ENCODE measurements around the gene KDM6B.

KDM6B gene

DNA sequence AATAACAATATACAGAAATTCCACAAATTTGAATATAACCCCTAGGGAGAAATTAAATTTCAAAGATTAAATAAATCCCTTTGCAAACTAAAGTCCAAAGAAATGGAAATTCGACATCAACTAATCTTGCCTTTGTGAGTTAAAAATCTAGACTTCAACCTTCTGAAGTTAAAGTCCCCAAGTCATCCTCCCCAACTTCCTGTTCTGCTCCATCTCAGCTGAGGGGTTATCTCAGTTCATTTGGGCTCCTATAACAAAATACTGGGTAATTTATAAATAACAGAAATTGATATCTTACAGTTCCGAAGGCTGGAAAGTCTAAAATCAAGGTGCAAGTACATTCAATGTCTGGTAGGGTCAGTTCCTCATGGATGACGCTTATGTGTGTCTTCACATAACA, 22.8 kb upstream of the KDM6B start:
- Mint-ChIP-seq H3K27ac (no peak overlapping the region), H3K4me1 (ENCODE audit: low read depth) (no peaks in the 10 kb centered on the region), H3K27me3 (ENCODE audit: low read depth) (peaks cover 4% of the 10 kb centered on the region), H3K36me3 (ENCODE audit: low read depth) (no peaks in the 10 kb centered on the region), H3K9me3 (no peaks in the 10 kb centered on the region), H3K4me3 (no peak overlapping the region)

DNA sequence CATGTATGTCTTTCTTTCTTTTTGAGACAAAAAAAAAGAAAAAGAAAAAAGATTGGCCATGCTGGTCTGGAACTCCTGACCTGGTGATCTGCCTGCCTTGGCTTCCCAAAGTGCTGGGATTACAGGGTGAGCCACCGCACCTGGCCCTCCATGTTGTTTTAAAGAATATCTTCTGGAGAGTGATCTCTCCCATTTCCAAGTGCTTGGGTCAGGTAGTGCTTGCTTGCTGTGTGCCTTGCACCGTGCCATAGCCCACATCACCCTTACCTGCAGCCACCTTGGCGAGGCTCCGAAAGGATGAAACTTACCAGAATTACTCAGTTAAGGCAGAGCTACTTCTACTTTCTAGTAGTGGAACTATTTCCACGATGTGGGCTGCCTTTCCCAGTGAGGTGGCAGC, 19.0 kb upstream of the KDM6B start:
- no peaks in the 10 kb centered on the region for H3K27me3 Mint-ChIP-seq (ENCODE audit: low read depth)
- no peaks in the 10 kb centered on the region for H3K36me3 Mint-ChIP-seq (ENCODE audit: low read depth)
- no peaks in the 10 kb centered on the region for H3K4me1 Mint-ChIP-seq (ENCODE audit: low read depth)

DNA sequence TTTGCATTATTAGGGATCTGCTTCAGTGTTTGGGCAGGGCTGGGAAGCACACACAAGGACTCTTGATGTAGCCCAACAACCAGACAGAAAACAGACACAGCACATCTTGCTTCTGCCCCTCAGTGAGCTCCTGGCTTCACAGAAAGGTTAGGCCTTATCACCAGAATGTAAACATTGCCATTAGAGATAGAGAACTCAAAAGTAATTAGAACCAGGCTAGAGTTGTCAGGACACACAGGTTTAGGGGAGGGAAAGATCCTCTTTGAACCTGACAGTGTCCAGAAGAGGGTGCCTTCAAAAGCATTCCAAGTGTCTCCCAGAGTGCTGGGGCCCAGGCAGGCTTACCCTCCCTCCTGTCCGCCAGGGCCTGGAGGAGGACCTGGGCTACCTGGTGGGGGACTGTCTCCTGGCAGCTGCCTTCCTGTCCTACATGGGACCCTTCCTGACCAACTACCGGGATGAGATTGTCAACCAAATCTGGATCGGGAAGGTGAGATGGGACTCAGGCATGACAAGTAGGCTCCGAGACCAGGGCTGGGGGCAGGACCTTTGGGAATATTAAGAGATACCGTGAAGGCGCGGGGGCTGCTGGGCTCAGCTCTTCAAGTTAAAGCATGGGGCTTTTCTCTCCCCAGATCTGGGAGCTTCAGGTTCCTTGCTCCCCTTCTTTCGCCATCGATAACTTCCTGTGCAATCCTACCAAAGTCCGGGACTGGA, 16.9 kb upstream of the KDM6B start:
- H3K9me3 Mint-ChIP-seq, result no peaks in the 10 kb centered on the region
- no peaks in the 10 kb centered on the region for H3K27me3 Mint-ChIP-seq (ENCODE audit: low read depth)
- H3K4me1 Mint-ChIP-seq (ENCODE audit: low read depth), result no peaks in the 10 kb centered on the region
- no peak overlapping the region for H3K4me3 Mint-ChIP-seq
- no peaks in the 10 kb centered on the region for H3K36me3 Mint-ChIP-seq (ENCODE audit: low read depth)
- no peak overlapping the region for H3K27ac Mint-ChIP-seq

More for the DNA sequence above, 19.0 kb upstream of the KDM6B start:
- Mint-ChIP-seq H3K27ac (no peak overlapping the region), H3K9me3 (no peaks in the 10 kb centered on the region), H3K4me3 (no peak overlapping the region)

DNA sequence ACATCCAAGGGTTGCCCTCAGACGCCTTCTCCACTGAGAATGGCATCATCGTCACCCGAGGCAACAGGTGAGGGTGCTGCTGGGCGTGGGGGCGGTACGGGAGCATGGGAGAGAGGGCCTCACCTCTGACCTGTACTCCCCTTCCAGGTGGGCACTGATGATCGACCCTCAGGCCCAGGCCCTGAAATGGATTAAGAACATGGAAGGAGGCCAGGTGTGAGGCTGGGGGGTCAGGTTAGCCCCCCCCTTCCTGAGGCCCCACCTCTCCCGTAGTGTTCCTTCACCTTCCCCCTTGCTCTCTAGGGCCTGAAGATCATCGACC, 16.4 kb upstream of the KDM6B start:
- no peak overlapping the region for H3K27ac Mint-ChIP-seq
- no peaks in the 10 kb centered on the region for H3K9me3 Mint-ChIP-seq
- H3K36me3 Mint-ChIP-seq (ENCODE audit: low read depth), result no peaks in the 10 kb centered on the region
- H3K27me3 Mint-ChIP-seq (ENCODE audit: low read depth), result no peaks in the 10 kb centered on the region
- no peaks in the 10 kb centered on the region for H3K4me1 Mint-ChIP-seq (ENCODE audit: low read depth)
- no peak overlapping the region for H3K4me3 Mint-ChIP-seq

DNA sequence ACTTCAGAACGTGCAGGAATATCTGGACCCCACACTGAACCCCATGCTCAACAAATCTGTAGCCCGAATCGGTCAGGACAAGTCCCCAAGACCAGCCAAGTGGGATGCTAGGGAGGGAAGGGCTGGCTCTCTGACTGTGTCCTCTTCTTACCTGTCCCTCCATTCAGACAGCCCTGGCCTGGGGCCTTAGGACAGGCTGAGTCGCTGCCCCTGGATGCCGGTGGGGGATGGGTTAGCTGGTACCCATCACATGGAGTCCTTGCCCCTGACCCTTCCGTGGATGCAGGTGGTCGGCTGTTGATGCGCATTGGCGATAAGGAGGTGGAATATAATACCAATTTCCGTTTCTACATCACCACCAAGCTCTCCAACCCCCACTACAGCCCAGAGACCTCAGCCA, 16.0 kb upstream of the KDM6B start:
- no peak overlapping the region for H3K4me3 Mint-ChIP-seq
- no peaks in the 10 kb centered on the region for H3K9me3 Mint-ChIP-seq
- H3K27me3 Mint-ChIP-seq (ENCODE audit: low read depth), result no peaks in the 10 kb centered on the region
- H3K4me1 Mint-ChIP-seq (ENCODE audit: low read depth), result no peaks in the 10 kb centered on the region
- no peak overlapping the region for H3K27ac Mint-ChIP-seq
- H3K36me3 Mint-ChIP-seq (ENCODE audit: low read depth), result no peaks in the 10 kb centered on the region

DNA sequence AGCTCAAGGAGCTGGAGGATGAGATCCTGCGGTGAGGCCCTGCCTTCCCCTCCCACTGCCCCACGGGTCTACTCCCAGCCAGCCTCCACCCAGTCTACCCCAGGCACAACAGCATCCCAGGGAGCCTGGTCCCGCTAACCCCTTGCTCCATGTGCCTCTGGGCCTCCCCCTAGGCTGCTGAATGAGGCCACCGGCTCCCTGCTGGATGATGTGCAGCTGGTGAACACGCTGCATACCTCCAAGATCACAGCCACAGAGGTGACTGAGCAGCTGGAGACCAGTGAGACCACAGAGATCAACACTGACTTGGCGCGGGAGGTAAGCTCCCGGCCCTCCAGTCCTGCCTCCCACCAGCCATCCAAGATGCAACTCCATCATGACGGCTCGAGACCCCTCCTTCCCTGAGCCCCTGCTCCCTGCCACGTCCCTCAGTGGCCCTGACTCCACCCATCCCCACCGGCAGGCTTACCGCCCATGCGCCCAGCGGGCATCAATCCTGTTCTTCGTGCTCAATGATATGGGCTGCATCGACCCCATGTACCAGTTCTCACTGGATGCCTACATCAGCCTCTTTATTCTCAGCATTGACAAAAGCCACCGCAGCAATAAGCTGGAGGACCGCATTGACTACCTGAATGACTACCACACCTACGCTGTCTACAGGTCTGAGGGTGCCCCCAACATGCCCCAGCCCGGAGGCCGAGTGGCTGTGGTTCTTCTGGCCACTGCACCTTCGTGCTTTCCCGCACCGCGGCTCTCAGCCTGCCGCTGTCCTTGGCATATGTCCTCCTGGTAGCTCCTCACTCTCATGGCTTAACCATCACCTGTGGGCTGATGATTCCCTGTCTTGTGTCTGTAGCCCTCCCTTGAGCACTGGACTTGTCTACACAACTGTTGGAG, 15.0 kb upstream of the KDM6B start:
- H3K9me3 Mint-ChIP-seq, result no peaks in the 10 kb centered on the region
- H3K27ac Mint-ChIP-seq, result no peak overlapping the region
- H3K4me1 Mint-ChIP-seq (ENCODE audit: low read depth), result no peaks in the 10 kb centered on the region
- H3K4me3 Mint-ChIP-seq, result no peak overlapping the region
- no peaks in the 10 kb centered on the region for H3K36me3 Mint-ChIP-seq (ENCODE audit: low read depth)
- peaks cover 5% of the 10 kb centered on the region for H3K27me3 Mint-ChIP-seq (ENCODE audit: low read depth)

DNA sequence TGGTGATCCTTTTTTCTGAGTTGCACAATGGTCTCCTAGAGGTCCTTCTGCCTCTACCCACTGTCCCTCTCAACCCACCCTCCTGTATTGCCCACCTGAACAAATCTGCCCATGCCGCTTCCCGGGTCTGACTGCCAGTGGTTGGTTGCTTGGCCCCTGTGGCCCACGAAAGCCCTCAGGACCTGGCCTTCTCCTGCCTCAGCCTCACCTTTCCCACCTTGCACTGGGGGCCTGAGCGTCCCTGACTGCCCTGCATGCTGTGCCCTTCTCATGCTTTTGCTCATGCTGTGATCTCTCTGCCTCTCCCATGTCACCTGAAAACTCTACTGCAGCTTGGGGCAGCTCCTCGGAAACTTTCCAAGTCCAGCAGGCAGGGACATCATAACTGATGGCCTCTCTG, 13.8 kb upstream of the KDM6B start:
- Mint-ChIP-seq H3K9me3 (no peaks in the 10 kb centered on the region), H3K4me3 (no peak overlapping the region), H3K4me1 (ENCODE audit: low read depth) (peaks cover 2% of the 10 kb centered on the region), H3K27ac (no peak overlapping the region), H3K27me3 (ENCODE audit: low read depth) (peaks cover 8% of the 10 kb centered on the region), H3K36me3 (ENCODE audit: low read depth) (no peaks in the 10 kb centered on the region)

DNA sequence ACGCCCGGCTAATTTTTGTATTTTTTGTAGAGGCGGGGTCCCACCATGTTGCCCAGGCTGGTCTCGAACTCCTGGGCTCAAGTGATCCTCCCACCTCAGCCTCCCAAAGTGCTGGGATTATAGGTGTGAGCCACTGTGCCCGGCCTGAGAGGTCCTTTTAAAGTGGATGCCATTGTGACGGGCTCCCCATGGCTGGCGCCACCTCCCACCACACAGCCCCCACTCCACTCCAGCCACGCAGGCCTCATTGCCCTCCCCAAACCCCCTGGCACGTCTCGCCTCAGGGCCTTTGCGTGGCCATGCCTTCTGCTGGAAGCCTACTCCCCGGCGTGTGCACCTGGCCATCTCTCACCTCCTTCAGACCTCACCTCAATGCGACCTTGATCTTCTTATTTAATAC, 11.9 kb upstream of the KDM6B start:
- H3K9me3 Mint-ChIP-seq, result no peaks in the 10 kb centered on the region

DNA sequence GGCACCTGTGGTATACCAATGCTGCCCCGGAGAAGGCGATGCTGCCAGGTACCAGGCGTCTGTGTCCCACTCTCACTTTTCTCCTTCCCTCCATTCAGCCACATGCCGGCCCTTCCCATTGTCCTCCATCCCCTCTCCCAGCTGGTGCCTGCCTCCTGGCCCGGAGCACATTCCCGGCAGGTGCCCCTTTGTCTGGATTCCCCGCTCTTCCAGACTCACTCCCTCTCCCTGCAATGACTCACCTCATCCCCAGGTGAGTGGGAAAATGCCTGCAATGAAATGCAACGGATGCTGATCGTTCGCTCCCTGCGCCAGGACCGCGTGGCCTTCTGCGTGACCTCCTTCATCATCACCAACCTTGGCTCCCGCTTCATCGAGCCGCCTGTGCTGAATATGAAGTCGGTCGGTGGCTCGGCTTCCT, 10.4 kb upstream of the KDM6B start:
- Mint-ChIP-seq H3K4me3 (no peak overlapping the region), H3K36me3 (ENCODE audit: low read depth) (no peaks in the 10 kb centered on the region), H3K27me3 (ENCODE audit: low read depth) (peaks cover 27% of the 10 kb centered on the region), H3K9me3 (no peaks in the 10 kb centered on the region), H3K4me1 (ENCODE audit: low read depth) (peaks cover 3% of the 10 kb centered on the region), H3K27ac (no peak overlapping the region)

More for the DNA sequence above, 11.9 kb upstream of the KDM6B start:
- Mint-ChIP-seq H3K27me3 (ENCODE audit: low read depth) (peaks cover 19% of the 10 kb centered on the region), H3K36me3 (ENCODE audit: low read depth) (no peaks in the 10 kb centered on the region), H3K4me3 (no peak overlapping the region), H3K4me1 (ENCODE audit: low read depth) (peaks cover 3% of the 10 kb centered on the region), H3K27ac (no peak overlapping the region)

DNA sequence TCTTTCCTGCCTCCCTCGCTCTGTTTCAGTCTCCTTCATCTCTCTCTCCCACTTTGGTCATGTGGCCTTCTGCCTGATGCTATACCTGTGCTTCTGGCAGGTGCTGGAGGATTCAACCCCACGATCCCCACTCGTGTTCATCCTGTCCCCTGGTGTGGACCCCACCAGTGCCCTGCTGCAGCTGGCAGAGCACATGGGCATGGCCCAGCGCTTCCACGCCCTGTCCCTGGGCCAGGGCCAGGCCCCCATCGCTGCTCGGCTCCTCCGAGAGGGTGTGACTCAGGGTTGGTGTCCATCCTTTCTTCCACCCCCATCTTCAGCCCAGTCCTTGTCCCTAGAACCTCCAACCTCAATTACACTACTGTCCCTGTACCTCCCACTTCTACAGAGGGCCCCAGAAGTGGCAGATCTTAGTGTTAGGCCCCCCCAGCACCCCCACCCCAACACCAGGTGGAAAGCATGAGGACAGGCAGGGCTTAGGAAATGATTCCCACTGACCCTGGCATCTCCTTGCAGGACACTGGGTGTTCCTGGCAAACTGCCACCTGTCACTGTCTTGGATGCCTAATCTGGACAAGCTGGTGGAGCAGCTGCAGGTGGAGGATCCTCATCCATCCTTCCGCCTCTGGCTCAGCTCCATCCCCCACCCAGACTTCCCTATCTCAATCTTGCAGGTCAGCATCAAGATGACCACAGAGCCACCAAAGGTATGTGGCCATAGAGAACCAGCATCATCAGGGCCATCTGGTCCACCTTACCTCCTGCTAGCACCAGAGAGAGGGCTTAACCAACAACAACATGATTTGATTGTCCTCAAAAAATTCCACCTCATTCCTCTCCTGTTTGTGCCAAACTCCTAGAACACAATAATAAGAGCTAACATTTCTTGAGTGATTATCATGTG, 9.7 kb upstream of the KDM6B start:
- Mint-ChIP-seq H3K36me3 (ENCODE audit: low read depth) (no peaks in the 10 kb centered on the region), H3K4me3 (no peak overlapping the region), H3K9me3 (no peaks in the 10 kb centered on the region), H3K27me3 (ENCODE audit: low read depth) (peaks cover 30% of the 10 kb centered on the region), H3K4me1 (ENCODE audit: low read depth) (peaks cover 3% of the 10 kb centered on the region), H3K27ac (no peak overlapping the region)

DNA sequence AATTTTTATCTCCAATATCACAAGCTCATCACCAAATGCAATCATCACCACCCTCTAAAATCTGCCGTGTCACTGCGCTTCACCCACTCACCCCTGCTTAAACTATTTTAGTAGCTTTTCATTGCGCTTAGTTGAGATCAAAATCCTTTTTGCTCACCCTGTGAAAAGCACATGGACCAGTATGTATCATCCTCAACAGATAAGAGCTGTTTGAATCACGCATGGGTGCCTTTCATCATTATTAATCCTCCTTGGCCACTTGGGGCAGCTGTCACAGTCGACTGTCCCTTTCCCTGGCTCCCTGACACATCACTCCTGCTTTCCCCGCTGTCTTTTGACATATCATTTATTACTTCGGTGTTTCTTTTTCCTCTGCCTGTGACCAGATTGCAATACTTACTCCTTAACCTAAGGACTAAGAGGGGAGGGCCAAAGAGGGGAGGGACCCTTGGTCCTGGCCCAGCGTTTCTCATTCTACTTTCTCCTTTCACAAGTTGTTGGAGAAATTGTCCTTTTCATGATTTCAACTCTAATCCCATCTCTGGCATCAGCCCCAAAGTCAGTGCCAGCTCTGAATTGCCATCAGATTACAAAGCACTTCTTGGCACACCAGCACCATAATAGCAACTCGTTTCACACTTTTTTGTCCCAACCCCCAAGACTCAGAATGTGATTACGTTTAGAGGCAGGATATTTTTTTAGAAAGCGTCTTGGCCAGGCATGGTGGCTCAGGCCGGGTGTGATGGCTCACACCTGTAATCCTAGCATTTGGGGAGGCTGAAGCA, 8.6 kb upstream of the KDM6B start:
- Mint-ChIP-seq H3K27ac (no peak overlapping the region), H3K9me3 (no peaks in the 10 kb centered on the region), H3K4me3 (no peak overlapping the region), H3K27me3 (ENCODE audit: low read depth) (peaks cover 35% of the 10 kb centered on the region), H3K4me1 (ENCODE audit: low read depth) (peaks cover 3% of the 10 kb centered on the region), H3K36me3 (ENCODE audit: low read depth) (no peaks in the 10 kb centered on the region)

DNA sequence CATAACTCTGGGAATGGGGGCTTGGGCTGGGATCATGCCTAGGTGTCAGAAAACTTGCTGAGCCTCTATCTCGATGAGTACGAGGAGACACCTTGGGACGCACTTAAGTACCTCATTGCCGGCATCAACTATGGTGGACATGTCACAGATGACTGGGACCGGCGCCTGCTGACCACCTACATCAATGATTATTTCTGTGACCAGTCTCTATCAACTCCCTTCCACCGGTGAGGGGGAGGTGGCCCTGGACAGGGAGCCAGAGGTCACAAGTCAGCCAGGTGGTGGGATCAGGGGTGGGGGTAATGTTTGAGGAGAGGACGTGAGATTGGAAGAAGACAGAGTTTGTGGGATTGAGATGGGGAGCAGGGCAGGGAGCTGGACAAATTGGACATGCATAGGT, 3.4 kb upstream of the KDM6B start:
- H3K27me3 Mint-ChIP-seq (ENCODE audit: low read depth), result peaks cover 50% of the 10 kb centered on the region
- H3K27ac Mint-ChIP-seq, result no peak overlapping the region
- no peak overlapping the region for H3K4me3 Mint-ChIP-seq
- H3K9me3 Mint-ChIP-seq, result no peaks in the 10 kb centered on the region
- H3K4me1 Mint-ChIP-seq (ENCODE audit: low read depth), result peaks cover 13% of the 10 kb centered on the region
- H3K36me3 Mint-ChIP-seq (ENCODE audit: low read depth), result no peaks in the 10 kb centered on the region

DNA sequence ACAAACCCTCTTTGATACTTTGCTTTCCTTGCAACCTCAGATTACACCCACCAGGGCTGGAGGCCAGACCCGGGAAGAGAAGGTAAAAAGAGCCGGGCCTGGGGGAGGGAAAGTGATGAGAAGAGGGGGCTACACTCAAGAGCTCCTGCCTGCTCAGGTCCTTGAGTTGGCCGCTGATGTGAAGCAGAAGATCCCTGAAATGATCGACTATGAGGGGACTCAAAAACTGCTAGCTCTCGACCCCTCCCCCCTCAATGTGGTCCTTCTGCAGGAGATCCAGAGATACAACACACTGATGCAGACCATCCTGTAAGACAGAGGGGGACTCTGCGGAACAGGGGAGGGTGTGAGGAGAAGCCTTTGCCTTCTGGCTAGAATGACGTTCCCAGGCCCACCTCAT, 2.8 kb upstream of the KDM6B start:
- no peak overlapping the region for H3K27ac Mint-ChIP-seq
- peaks cover 15% of the 10 kb centered on the region for H3K4me1 Mint-ChIP-seq (ENCODE audit: low read depth)
- H3K4me3 Mint-ChIP-seq, result no peak overlapping the region
- peaks cover 48% of the 10 kb centered on the region for H3K27me3 Mint-ChIP-seq (ENCODE audit: low read depth)
- H3K9me3 Mint-ChIP-seq, result no peaks in the 10 kb centered on the region
- no peaks in the 10 kb centered on the region for H3K36me3 Mint-ChIP-seq (ENCODE audit: low read depth)

DNA sequence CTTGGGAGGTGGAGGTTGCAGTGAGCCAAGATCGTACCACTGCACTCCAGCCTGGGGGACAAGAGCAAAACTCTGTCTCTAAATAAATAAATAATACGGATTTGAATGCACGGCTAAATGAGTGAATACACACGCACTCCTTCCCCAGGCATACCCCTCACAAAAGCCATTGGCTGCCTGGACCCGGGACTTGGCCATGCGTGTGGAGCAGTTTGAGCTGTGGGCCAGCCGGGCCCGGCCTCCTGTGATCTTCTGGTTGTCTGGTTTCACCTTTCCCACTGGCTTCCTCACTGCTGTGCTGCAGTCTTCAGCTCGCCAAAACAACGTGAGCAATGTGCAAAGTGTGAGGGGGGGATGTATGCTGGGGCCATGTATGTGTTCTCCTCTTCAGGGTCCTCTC, 1.6 kb upstream of the KDM6B start:
- no peak overlapping the region for H3K27ac Mint-ChIP-seq
- no peaks in the 10 kb centered on the region for H3K9me3 Mint-ChIP-seq
- H3K4me1 Mint-ChIP-seq (ENCODE audit: low read depth), result peaks cover 26% of the 10 kb centered on the region
- H3K27me3 Mint-ChIP-seq (ENCODE audit: low read depth), result peaks cover 39% of the 10 kb centered on the region
- H3K4me3 Mint-ChIP-seq, result no peak overlapping the region
- no peaks in the 10 kb centered on the region for H3K36me3 Mint-ChIP-seq (ENCODE audit: low read depth)

Measured in T-helper 1 cell treated with Interleukin-12 subunit alpha and Interleukin-12 subunit beta and Interleukin-4 antibody, amounts not matched to agents 30 μg/mL and 1 μg/mL, for 36 hours (primary cell).